ENCODE data around the gene GDF2.

GDF2 gene

DNA sequence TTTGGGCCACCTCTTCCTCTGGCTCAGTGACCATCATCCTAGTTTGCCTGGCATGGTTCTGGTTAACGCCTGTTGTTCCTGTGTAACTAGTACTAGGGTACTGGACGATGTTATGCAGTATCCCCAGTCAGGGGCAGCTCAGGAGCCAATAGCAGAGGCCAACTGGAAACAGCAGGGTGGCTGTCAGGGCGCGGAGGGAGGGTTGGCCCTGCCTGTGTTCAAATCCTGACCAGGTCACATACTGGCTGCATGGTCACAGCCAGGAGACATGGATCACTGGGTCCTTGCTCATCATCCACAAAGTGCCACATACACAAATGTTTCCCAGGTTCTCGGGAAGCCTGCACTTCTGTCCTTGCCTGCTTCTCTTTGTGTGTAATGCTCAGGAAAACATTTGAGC lies 13.7 kb downstream of the GDF2 start:
- DNase-seq: no peak

DNA sequence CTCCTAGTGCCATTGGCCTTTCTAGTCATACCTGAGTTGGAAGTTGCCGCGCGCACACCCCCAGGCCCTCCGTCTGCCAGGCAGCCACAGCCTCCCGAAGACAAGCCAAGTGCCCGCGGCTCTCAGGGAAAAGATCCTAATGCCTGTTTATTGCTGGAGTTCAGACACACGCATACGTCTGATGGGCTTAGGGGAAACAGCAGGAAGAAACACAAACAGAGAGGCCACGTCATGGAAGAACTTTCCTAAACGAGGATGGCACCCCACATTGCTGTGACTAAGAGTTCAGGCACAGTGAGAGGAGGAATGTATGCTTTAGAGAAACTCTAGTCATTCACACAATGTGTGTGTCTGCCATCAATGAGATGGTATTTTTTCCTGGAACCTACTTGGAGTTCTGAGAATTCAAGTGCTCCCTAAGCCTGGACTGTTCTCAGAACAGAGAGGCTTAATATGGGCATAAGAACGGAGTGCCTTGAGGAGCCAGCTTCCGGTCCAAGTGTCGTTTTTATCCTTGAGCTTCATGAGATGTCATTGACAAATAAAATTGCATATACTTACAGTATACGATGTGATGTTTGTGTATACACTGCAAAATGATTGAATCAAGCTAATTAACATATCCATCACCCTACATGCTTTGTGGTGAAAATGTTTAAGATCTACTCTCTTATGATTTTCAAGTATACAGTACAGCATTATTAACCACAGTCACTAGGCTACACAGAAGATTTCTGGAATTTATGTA lies 14.3 kb downstream of the GDF2 start:
- DNase-seq: no peak

DNA sequence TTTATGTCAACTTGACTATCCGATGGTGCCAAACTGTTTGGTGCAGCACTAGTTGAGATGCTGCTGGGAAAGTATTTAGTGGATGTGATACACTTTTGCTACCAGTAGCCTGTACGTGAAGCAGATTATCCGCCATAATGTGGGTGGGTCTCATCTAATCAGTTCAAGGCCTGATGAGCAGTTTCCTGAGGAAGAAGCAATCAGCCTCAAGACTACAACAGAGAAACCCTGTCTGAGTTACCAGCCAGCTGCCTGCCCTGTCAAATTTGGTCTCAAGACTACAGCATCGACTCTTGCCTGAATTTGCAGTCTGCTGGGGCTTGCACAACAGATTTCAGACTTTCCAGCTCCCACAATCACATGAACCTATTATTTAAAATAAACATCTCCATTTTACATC lies 15.1 kb downstream of the GDF2 start:
- no peak for DNase-seq

DNA sequence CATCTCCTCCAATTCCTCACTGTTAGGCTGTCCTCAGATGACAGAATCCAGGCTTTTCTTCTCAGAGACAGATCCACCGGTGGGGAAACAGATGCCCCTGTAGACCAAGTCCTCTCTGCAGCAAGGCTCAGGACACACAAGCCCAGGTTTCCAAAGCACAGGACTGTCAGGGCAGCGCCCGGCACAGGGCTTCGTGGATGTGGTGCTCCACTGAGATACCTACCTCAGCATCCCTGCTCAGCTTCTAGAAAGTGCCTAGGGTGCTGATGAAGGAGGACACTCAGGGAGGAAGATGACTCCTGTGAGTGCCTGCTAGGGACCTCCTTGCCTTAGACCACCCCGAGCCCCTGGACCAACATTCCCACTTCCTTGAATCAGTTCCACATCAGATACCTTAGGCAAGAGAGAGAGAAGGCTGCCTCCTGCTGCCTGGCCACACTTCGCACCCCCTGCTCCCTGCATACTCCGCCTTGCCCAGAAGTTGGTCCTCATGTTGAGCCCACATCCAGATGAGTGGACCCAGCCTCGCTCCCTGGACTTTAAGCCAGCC lies 17.0 kb downstream of the GDF2 start:
- no peak for DNase-seq

DNA sequence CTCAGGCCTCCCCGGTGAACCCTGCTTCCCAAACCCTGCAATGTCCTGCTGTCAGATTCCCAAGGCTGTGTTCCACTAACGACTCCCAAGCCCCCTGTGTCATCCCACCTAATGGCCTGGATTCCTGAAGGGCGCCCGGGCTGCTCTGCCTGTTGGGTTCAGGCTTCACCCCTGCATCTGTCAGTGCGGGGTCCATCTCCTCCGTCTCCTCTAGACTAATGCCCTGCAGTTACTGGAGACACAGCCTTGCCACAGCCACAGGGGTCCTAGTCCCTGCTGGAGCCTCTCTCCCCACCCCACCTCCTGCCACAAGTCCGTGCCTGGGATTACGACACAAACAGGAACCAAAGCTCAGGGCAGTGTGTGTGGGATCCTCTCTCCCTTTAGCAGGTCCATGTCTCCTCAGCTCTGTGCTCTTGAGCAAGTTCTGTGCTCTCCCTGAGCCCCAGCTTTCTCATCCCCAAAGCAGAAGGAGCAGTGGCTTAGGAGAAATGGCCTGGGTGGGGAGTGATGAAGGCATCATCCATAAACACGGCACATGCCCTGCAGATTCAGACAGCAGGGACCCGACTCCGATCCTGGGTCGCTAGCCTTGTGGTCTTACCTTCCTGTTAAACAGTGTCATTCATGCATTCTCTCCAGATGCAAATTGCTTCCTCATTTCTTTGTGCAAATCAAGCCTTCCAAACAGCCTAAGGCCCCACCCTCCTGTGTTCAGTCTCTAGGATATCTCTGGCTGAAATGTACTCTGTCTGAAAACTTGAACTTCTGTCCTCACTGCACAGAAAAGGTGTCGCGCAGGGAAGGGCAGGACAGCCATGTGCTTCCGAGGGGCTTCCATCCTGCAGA lies 17.7 kb downstream of the GDF2 start:
- DNase-seq: no peak

DNA sequence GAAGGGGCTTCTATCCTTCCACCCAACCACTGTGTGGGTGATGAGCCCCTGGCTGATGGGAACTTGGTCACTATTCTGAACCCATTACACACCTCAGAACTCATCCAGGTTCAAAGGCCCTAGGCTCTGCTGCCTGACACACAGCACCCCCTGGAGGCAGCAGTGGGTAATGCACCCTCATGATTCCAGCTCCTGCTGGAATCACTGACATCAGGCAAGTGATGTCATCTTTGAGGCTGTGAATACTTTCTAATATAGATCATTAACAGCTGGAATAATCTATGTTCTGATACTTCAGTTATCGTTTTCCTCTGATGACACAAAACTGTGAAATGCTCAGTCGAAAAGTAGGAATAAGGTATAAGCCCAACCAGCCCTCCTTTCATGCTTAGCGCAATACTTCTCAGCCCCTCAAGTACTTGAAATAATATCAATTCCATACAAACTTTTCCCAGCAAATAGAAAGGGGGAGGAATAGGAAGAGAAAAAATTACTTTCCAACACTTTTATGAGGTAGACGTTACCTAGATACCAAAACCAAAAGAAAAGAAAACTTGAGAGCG lies 18.4 kb downstream of the GDF2 start:
- DNase-seq: peak; percentile 70

DNA sequence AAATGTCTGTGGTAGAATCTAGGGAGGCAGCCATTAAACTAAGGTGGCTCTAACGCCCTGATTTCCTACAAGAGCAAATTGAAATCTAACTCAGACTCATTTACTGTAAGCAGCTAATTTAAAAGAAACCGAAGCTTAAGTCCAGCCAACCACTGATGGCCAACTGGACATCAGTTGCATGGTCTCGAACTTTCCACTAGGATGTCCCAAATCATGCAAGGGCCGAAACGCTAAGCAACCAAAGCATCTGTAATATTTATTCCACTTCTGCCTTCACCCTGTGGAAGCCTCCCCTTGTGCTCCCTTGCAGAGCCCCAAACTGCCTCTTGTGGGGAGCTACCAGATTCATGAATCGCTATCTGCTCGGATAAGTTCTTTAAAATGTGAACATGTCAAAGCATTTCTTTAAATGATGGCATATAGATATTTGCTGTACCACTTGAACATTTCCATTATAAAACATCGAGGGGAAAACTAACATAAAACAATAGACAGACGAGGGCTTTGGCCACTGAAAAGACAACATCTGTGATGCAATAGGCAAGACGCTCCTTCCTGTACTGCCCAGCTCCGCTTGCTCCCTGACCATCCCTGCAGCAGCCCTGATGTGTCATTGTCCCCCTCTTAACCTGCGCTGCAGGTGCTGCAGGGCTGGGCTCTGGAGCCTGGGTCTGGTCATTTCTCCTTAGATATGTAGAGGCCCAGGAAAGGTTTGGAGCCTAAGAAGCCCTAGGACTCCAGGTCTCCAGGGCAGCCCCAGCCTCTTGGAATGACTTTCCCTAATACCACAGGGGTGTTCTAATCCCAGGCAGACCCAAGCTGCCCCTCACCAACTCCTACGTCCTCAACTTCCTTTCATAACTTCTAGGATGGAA lies 23.0 kb downstream of the GDF2 start:
- DNase-seq: no peak

DNA sequence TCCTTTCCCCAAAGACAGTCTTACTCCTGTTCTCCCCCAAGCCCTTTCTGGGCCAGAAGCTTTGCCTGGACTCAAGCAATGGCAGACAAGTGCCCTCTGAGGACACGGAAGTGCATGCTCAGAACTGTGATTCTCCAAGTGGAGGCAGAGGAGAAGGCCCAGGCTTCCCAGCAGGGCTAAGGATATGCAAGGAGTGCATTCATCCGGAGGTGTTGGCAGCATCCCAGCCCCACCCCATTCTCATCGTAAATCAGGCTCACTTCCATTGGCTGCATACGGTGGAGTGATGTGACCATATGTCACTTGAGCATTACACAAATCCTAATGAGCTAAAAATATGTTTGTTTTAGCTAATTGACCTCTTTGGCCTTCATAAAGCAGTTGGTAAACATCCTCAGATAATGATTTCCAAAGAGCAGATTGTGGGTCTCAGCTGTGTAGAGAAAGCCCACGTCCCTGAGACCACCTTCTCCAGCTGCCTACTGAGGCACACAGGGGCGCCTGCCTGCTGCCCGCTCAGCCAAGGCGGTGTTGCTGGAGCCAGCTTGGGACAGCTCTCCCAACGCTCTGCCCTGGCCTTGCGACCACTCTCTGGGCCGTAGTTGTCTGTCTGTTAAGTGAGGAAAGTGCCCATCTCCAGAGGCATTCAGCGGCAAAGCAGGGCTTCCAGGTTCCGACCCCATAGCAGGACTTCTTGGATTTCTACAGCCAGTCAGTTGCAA lies 24.5 kb downstream of the GDF2 start:
- no peak for DNase-seq

DNA sequence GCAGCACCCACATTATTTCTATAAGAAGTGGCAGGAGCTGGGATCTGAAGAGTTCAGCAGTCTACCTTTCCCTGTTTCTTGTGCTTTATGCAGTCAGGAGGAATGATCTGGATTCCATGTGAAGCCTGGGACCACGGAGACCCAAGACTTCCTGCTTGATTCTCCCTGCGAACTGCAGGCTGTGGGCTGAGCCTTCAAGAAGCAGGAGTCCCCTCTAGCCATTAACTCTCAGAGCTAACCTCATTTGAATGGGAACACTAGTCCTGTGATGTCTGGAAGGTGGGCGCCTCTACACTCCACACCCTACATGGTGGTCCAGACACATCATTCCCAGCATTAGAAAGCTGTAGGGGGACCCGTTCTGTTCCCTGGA lies 25.0 kb downstream of the GDF2 start:
- no peak for DNase-seq

DNA sequence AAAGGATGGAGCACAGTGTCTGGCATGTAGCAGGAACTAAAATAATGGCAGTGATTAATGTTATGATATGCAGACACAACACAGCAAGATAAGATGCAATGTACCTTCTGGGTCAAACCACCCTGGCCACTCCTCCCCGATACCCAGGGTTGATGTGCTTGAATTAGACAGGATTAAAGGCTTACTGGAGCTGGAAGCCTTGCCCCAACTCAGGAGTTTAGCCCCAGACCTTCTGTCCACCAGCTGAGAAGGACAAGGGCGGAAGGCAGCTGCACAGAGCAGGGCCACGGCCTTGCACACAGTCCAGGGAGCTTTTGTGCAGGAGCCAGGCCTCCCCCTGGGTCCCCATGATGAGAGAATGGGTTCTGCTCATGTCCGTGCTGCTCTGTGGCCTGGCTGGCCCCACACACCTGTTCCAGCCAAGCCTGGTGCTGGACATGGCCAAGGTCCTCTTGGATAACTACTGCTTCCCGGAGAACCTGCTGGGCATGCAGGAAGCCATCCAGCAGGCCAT lies 25.9 kb downstream of the GDF2 start, which contains the start of gene RBP3:
TSS of gene RBP3 (plus strand) at position 226 of the 514 bp plus-strand sequence. CDS start at position 348, 122 bp downstream.
- DNase-seq: no peak

DNA sequence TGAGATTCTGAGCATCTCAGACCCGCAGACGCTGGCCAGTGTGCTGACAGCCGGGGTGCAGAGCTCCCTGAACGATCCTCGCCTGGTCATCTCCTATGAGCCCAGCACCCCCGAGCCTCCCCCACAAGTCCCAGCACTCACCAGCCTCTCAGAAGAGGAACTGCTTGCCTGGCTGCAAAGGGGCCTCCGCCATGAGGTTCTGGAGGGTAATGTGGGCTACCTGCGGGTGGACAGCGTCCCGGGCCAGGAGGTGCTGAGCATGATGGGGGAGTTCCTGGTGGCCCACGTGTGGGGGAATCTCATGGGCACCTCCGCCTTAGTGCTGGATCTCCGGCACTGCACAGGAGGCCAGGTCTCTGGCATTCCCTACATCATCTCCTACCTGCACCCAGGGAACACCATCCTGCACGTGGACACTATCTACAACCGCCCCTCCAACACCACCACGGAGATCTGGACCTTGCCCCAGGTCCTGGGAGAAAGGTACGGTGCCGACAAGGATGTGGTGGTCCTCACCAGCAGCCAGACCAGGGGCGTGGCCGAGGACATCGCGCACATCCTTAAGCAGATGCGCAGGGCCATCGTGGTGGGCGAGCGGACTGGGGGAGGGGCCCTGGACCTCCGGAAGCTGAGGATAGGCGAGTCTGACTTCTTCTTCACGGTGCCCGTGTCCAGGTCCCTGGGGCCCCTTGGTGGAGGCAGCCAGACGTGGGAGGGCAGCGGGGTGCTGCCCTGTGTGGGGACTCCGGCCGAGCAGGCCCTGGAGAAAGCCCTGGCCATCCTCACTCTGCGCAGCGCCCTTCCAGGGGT lies 26.6 kb downstream of the GDF2 start:
- no peak for DNase-seq

DNA sequence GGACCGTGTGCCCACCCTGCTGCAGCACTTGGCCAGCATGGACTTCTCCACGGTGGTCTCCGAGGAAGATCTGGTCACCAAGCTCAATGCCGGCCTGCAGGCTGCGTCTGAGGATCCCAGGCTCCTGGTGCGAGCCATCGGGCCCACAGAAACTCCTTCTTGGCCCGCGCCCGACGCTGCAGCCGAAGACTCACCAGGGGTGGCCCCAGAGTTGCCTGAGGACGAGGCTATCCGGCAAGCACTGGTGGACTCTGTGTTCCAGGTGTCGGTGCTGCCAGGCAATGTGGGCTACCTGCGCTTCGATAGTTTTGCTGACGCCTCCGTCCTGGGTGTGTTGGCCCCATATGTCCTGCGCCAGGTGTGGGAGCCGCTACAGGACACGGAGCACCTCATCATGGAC lies 27.3 kb downstream of the GDF2 start:
- DNase-seq: no peak

DNA sequence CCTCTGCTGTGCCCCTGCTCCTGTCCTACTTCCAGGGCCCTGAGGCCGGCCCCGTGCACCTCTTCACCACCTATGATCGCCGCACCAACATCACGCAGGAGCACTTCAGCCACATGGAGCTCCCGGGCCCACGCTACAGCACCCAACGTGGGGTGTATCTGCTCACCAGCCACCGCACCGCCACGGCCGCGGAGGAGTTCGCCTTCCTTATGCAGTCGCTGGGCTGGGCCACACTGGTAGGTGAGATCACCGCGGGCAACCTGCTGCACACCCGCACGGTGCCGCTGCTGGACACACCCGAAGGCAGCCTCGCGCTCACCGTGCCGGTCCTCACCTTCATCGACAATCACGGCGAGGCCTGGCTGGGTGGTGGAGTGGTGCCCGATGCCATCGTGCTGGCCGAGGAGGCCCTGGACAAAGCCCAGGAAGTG lies 27.7 kb downstream of the GDF2 start:
- no peak for DNase-seq

DNA sequence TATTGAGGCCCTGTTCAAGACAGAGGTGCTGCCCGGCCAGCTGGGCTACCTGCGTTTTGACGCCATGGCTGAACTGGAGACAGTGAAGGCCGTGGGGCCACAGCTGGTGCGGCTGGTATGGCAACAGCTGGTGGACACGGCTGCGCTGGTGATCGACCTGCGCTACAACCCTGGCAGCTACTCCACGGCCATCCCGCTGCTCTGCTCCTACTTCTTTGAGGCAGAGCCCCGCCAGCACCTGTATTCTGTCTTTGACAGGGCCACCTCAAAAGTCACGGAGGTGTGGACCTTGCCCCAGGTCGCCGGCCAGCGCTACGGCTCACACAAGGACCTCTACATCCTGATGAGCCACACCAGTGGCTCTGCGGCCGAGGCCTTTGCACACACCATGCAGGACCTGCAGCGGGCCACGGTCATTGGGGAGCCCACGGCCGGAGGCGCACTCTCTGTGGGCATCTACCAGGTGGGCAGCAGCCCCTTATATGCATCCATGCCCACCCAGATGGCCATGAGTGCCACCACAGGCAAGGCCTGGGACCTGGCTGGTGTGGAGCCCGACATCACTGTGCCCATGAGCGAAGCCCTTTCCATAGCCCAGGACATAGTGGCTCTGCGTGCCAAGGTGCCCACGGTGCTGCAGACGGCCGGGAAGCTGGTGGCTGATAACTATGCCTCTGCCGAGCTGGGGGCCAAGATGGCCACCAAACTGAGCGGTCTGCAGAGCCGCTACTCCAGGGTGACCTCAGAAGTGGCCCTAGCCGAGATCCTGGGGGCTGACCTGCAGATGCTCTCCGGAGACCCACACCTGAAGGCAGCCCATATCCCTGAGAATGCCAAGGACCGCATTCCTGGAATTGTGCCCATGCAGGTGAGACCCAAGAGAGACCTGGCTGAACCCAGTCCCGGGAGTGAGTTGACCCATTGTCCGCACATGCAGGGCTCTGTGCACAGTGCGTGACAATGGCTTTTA lies 28.7 kb downstream of the GDF2 start:
- no peak for DNase-seq

DNA sequence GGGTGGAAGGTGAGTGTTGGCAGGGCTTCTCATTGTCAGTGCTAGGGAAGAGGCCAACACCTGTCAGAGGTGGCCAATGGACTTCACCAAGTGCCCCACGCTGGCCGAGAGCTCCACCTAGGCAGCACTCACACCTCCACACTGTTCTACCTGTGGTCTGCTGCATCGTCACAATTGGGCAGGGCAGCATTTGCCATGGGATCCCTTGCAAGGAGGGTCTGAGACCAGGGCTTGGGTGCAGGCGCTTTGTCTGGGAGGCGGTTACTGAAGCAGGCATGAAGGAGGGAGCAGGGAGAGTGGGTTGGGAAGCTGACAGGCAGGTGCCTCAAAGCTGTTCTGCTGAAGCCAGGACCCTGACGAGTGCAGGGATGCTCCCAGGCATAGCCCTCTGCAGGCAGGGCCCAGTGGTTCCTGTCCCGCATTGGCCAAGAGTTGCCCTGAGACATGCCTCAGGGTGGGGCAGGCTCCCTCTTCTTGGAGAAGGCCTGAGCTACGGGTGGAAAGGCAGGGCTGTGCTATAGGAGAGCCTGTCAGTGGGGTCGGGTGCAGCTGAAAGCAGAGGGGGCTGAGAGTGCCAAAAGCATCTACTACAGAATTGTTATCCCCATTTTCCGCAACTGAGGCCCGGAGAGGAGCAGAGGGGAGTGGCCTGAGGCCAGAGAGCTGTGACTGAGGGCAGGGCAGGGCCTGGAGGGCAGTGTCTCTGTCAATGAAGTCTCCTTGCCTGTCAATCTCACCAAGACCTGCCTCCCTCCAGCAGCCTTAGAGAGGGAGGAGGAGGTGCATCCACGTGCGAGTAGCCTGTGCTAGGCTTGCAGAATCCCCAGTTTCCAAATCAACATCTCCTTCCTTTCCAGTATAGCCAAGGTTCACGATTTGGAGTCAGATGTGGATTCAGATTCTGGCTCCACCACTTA lies 29.9 kb downstream of the GDF2 start:
- no peak for DNase-seq

DNA sequence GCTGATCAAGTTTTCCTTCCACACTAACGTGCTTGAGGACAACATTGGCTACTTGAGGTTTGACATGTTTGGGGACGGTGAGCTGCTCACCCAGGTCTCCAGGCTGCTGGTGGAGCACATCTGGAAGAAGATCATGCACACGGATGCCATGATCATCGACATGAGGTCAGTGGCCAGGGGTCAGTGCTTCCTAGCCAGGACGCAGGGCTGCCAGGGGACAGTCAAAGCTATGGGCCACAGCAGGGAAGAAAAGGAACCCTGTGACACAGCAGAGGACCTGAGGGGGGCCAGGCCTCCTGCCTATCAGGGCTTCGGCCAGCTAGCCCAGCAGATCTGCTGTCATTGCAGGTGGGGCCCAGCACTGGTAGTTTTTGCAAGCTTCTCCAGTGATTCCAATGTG lies 31.1 kb downstream of the GDF2 start:
- no peak for DNase-seq

DNA sequence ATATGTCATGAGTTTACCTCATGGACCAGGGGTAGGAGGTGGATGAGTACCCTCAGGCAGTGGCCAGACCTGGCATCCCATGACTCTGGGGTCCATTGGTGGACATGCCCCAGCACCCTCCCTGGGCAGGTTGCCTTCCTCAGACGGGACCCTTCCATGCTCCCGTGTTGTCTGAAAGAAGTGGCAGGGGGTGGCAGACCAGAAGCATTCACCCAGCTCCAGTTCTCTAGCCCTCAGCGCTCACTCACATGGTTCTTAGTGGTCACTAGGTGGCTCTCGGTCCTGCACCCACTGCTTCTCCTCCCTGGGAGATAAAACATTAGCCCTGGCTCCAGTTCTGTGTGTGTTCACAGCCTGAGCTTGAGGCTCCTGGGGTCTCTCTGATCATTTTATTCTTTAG lies 31.9 kb downstream of the GDF2 start:
- no peak for DNase-seq

DNA sequence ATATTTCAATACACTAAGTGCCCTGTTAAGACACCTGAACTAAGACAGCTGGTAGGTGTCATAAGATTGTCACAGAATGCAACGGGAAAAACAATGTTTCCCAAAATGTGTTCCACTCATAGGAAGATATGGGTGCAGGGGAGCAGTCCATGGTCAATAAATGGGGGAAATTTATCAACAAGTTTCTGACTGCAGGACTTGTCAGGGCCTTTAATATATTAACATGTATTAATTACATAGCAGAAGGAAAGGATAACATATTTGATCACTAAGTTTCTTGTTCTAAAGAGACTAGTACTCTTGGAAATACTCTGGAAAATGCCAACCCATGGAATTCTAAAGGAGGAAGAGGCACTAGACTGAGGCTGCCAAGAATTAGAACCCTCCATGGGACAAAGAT lies 32.6 kb downstream of the GDF2 start:
- DNase-seq: no peak
